HepG2 (cell line): ENCODE results near the gene BDP1. TPM values are rescaled to one million over a fixed set of nuclear protein-coding genes. Genes with fewer than 3 reads are reported as not detected.
A peak's percentile ranks its signal among the peaks of the same experiment; 100 is the strongest.

Source experiments
- CREBL2 ChIP-seq: sonication (generic); formaldehyde crosslinking; IDR thresholded peaks from 2 replicates; pipeline ENCODE4 v1.8.1; 2023; ENCODE audit warnings: missing genetic modification reagents, mild to moderate bottlenecking, borderline replicate concordance
- DMTF1 ChIP-seq: sonication (generic); formaldehyde crosslinking; IDR thresholded peaks from 2 replicates; pipeline ENCODE4 v1.4.0; 2020; ENCODE audit warnings: mild to moderate bottlenecking, missing genetic modification reagents
- KLF9 ChIP-seq: IDR thresholded peaks from 2 replicates; pipeline ENCODE4 v1.6.1; 2016; ENCODE audit warnings: low read depth
- MIXL1 ChIP-seq: IDR thresholded peaks from 2 replicates; pipeline ENCODE4 v1.6.1; 2016
- MLX ChIP-seq: IDR thresholded peaks from 2 replicates; pipeline ENCODE4 v1.6.1; 2016
- NFRKB ChIP-seq: fragments of 450-650 bp; IDR thresholded peaks from 2 replicates; pipeline ENCODE4 v1.6.1; 2017
- PATZ1 ChIP-seq: sonication (generic); formaldehyde crosslinking; IDR thresholded peaks from 2 replicates; pipeline ENCODE4 v1.4.0; 2020; ENCODE audit warnings: missing genetic modification reagents
- SMAD3 ChIP-seq: sonication (generic); formaldehyde crosslinking; IDR thresholded peaks from 2 replicates; pipeline ENCODE4 v1.4.0; 2020; ENCODE audit warnings: missing genetic modification reagents
- SNAPC4 ChIP-seq: sonication (generic); formaldehyde crosslinking; IDR thresholded peaks from 2 replicates; pipeline ENCODE4 v1.4.0; 2020; ENCODE audit warnings: mild to moderate bottlenecking, missing genetic modification reagents
- TEF ChIP-seq: sonication (generic); formaldehyde crosslinking; IDR thresholded peaks from 2 replicates; pipeline ENCODE4 v1.5.0; 2020; ENCODE audit warnings: missing genetic modification reagents
- ZBTB34 ChIP-seq: sonication (generic); formaldehyde crosslinking; IDR thresholded peaks from 2 replicates; pipeline ENCODE4 v1.8.0; 2022; ENCODE audit warnings: mild to moderate bottlenecking, missing genetic modification reagents
- ZNF740 ChIP-seq: sonication (generic); formaldehyde crosslinking; IDR thresholded peaks from 2 replicates; pipeline ENCODE4 v1.4.0; 2020; ENCODE audit warnings: missing genetic modification reagents
- ZNF784 ChIP-seq: sonication (generic); formaldehyde crosslinking; IDR thresholded peaks from 2 replicates; pipeline ENCODE4 v1.5.1; 2020; ENCODE audit warnings: missing genetic modification reagents, mild to moderate bottlenecking, borderline replicate concordance
- polyA plus RNA-seq, 8 experiments: library from polyadenylated mRNA; depleted of rRNA in 3 of 8; stranded (reverse) in 7 of 8; unstranded in 1 of 8; fragments of >200 nt; fragmentation: Illumina TruSeq in 4 of 8; extraction: Trizol in 4 of 8; gene quantifications; 2 replicates each; pipeline versions ENCODE4 v1.2.1 to v1.2.3, GENCODE V29; 2011 to 2016; ENCODE audit warnings: low read depth in 4 of 8, missing spikeins in 1 of 8, mixed read lengths in 1 of 8; ENCODE audit not compliant: insufficient read depth in 1 of 8
- total RNA-seq, 5 experiments: library from RNA; depleted of rRNA; stranded (reverse); fragments of >200 nt; fragmentation: Illumina TruSeq; extraction: Trizol; gene quantifications; 2 replicates each; pipeline ENCODE4 v1.2.3, GENCODE V29; 2016; ENCODE audit warnings: low read depth in 1 of 5

Gene BDP1
- total and polyA plus RNA-seq, 2 of the 13 experiments (the other 11 are each of a cell fraction or from before 2014, with no cell fraction given) = 10.2 to 22.4 TPM

- no peak for TF ChIP-seq ZBTB34
- no peak for TF ChIP-seq ZNF740 (CRISPR knock-in tag)
- peak; percentile 57; the same call in 1 of the 2 replicates for TF ChIP-seq SMAD3 (CRISPR knock-in tag)
- no peak for TF ChIP-seq MLX (CRISPR knock-in tag)
- 0 out of 2 replicates have a peak, but pooled peaks have one; percentile 16 for TF ChIP-seq PATZ1 (CRISPR knock-in tag)
- no peak; the same call in 1 of the 2 replicates for TF ChIP-seq CREBL2
- TF ChIP-seq TEF = no peak
- no peak for TF ChIP-seq KLF9
- peak; percentile 11; the same call in 1 of the 2 replicates for TF ChIP-seq NFRKB
- TF ChIP-seq SNAPC4 (CRISPR knock-in tag) = no peak
- no peak for TF ChIP-seq ZNF784 (CRISPR knock-in tag)
- 0 out of 2 replicates have a peak, but pooled peaks have one; percentile 45 for TF ChIP-seq MIXL1 (CRISPR knock-in tag)
- TF ChIP-seq DMTF1 (CRISPR knock-in tag) = no peak
These were observed at the start of gene BDP1 (continued) for GRCh38 chr5:71455427-71456361.
